Neuron (in vitro differentiated cells): ENCODE measurements around the gene SIX2.

Source experiments
- H2AFZ ChIP-seq: one replicate; pipeline ENCODE4 v1.6.1; 2013; ENCODE audit warnings: low read depth, mild to moderate bottlenecking, inconsistent platforms, low read length, moderate library complexity
- H3K27me3 ChIP-seq: one replicate; pipeline ENCODE4 v1.6.1; 2013; ENCODE audit warnings: low read length; ENCODE audit not compliant: insufficient read depth
- H3K36me3 ChIP-seq: one replicate; pipeline ENCODE4 v1.6.1; 2013; ENCODE audit warnings: low read length; ENCODE audit not compliant: insufficient read depth
- H3K4me1 ChIP-seq: one replicate; pipeline ENCODE4 v1.6.1; 2013; ENCODE audit warnings: low read length; ENCODE audit not compliant: insufficient read depth
- H3K4me3 ChIP-seq: 2 replicates; pipeline ENCODE4 v1.5.1; 2013; ENCODE audit warnings: mild to moderate bottlenecking, low read length, moderate library complexity
- H3K9me3 ChIP-seq: one replicate; pipeline ENCODE4 v1.6.1; 2013; ENCODE audit warnings: low read length

SIX2 gene

GRCh38 chr2:45013229-45014015 lies 4.2 kb upstream of the SIX2 start:
- Histone ChIP-seq H3K27me3 (peaks cover 85% of the 10 kb centered on the region), H3K4me3 (no peak overlapping the region), H2AFZ (no peak overlapping the region), H3K4me1 (peaks cover 7% of the 10 kb centered on the region), H3K9me3 (peaks cover 7% of the 10 kb centered on the region), H3K36me3 (no peaks in the 10 kb centered on the region)

GRCh38 chr2:45012733-45013132 lies 3.5 kb upstream of the SIX2 start:
- Histone ChIP-seq H3K9me3 (peaks cover 8% of the 10 kb centered on the region), H3K36me3 (no peaks in the 10 kb centered on the region), H2AFZ (no peak overlapping the region), H3K4me3 (no peak overlapping the region), H3K4me1 (peaks cover 7% of the 10 kb centered on the region), H3K27me3 (peaks cover 88% of the 10 kb centered on the region)

- H2AFZ ChIP-seq = no peak overlapping the region
Measured at GRCh38 chr2:45011621-45012602, 2.7 kb upstream of the SIX2 start.

GRCh38 chr2:45011121-45011520 lies 1.9 kb upstream of the SIX2 start:
- Histone ChIP-seq H3K4me1 (peaks cover 7% of the 10 kb centered on the region), H2AFZ (no peak overlapping the region), H3K27me3 (peaks cover 96% of the 10 kb centered on the region), H3K4me3 (no peak overlapping the region), H3K36me3 (no peaks in the 10 kb centered on the region), H3K9me3 (peaks cover 14% of the 10 kb centered on the region)

More at GRCh38 chr2:45011621-45012602, 2.7 kb upstream of the SIX2 start:
- Histone ChIP-seq H3K9me3 (peaks cover 11% of the 10 kb centered on the region), H3K27me3 (peaks cover 92% of the 10 kb centered on the region), H3K4me3 (no peak overlapping the region), H3K36me3 (no peaks in the 10 kb centered on the region), H3K4me1 (peaks cover 7% of the 10 kb centered on the region)

- Histone ChIP-seq H3K9me3 (peaks cover 16% of the 10 kb centered on the region), H2AFZ (peak overlapping the region; percentile 9), H3K27me3 (peaks cover 96% of the 10 kb centered on the region), H3K4me1 (peaks cover 7% of the 10 kb centered on the region), H3K4me3 (no peak overlapping the region), H3K36me3 (no peaks in the 10 kb centered on the region)
Measured at GRCh38 chr2:45010702-45011012, 1.4 kb upstream of the SIX2 start.

- Histone ChIP-seq H3K36me3 (no peaks in the 10 kb centered on the region), H3K27me3 (peaks cover 96% of the 10 kb centered on the region), H3K4me1 (peaks cover 7% of the 10 kb centered on the region), H2AFZ (peak overlapping the region; percentile 9), H3K4me3 (peak overlapping the region; percentile 12), H3K9me3 (peaks cover 16% of the 10 kb centered on the region)
Measured at GRCh38 chr2:45009928-45010701, 863 bp upstream of the SIX2 start.

- Histone ChIP-seq H3K36me3 (no peaks in the 10 kb centered on the region), H3K9me3 (peaks cover 14% of the 10 kb centered on the region), H3K4me1 (peaks cover 19% of the 10 kb centered on the region), H3K4me3 (no peak overlapping the region), H3K27me3 (peaks cover 95% of the 10 kb centered on the region), H2AFZ (peak overlapping the region; percentile 16)
Measured at GRCh38 chr2:45008296-45009129, 739 bp downstream of the SIX2 start.

GRCh38 chr2:45007961-45008295 lies 1.3 kb downstream of the SIX2 start:
- H3K9me3 ChIP-seq = peaks cover 14% of the 10 kb centered on the region
- peaks cover 95% of the 10 kb centered on the region for H3K27me3 ChIP-seq
- H2AFZ ChIP-seq = no peak overlapping the region
- no peak overlapping the region for H3K4me3 ChIP-seq
- H3K4me1 ChIP-seq = peaks cover 19% of the 10 kb centered on the region
- H3K36me3 ChIP-seq = no peaks in the 10 kb centered on the region

- Histone ChIP-seq H2AFZ (no peak overlapping the region), H3K4me3 (no peak overlapping the region), H3K9me3 (peaks cover 12% of the 10 kb centered on the region), H3K36me3 (no peaks in the 10 kb centered on the region), H3K27me3 (peaks cover 93% of the 10 kb centered on the region), H3K4me1 (peaks cover 19% of the 10 kb centered on the region)
Measured at GRCh38 chr2:45006942-45007287, 2.3 kb downstream of the SIX2 start.

GRCh38 chr2:45006041-45006941 lies 3.0 kb downstream of the SIX2 start:
- Histone ChIP-seq H2AFZ (no peak overlapping the region), H3K4me3 (no peak overlapping the region), H3K9me3 (peaks cover 12% of the 10 kb centered on the region), H3K4me1 (peaks cover 19% of the 10 kb centered on the region), H3K27me3 (peaks cover 93% of the 10 kb centered on the region), H3K36me3 (no peaks in the 10 kb centered on the region)

- H3K4me3 ChIP-seq = no peak overlapping the region
- peaks cover 12% of the 10 kb centered on the region for H3K9me3 ChIP-seq
- H3K27me3 ChIP-seq = peaks cover 93% of the 10 kb centered on the region
Measured at GRCh38 chr2:45005261-45006002, 3.8 kb downstream of the SIX2 start.

More at GRCh38 chr2:45005261-45006002, 3.8 kb downstream of the SIX2 start:
- no peak overlapping the region for H2AFZ ChIP-seq
- no peaks in the 10 kb centered on the region for H3K36me3 ChIP-seq
- H3K4me1 ChIP-seq = peaks cover 19% of the 10 kb centered on the region
